Left lung (tissue), 10 donors: Measurements from ENCODE around the gene KDM3A. TPM values are rescaled to one million over a fixed set of nuclear protein-coding genes. Genes with fewer than 3 reads are reported as not detected.

ENCODE experiments used
- ATAC-seq: fragments of 200-7000 bp; cut with Tn5 transposase; one replicate; pipeline ENCODE4 v1.9.1; 2020; ENCODE audit warnings: moderate library complexity
- DNase-seq, 4 donors: peaks; one replicate each; pipeline ENCODE4 v3.0.0-alpha.2; 2013 to 2020
- H3K27ac ChIP-seq, 2 donors: fragments of 200-600 bp; sonication (generic) in 1 of 2; one replicate each; pipeline versions ENCODE4 v1.5.0 to v1.8.0; 2020 to 2021
- H3K27me3 ChIP-seq, 2 donors: fragments of 200-600 bp; sonication (generic) in 1 of 2; one replicate each; pipeline versions ENCODE4 v1.5.0 to v1.8.0; 2020 to 2021
- H3K36me3 ChIP-seq, 2 donors: fragments of 200-600 bp; sonication (generic) in 1 of 2; one replicate each; pipeline versions ENCODE4 v1.5.0 to v1.8.0; 2020 to 2021
- H3K4me1 ChIP-seq, 2 donors: fragments of 200-600 bp; one replicate each; pipeline ENCODE4 v1.8.0; 2021
- H3K4me3 ChIP-seq, 2 donors: fragments of 200-600 bp; sonication (generic) in 1 of 2; one replicate each; pipeline versions ENCODE4 v1.5.0 to v1.8.0; 2020 to 2021; ENCODE audit warnings: mild to moderate bottlenecking in 1 of 2
- H3K9me3 ChIP-seq, 2 donors: fragments of 200-600 bp; sonication (generic) in 1 of 2; one replicate each; pipeline versions ENCODE4 v1.5.0 to v1.8.0; 2020 to 2021
- intact Hi-C, 2 donors: fragments of 100-400 bp; cut with DNase I; formaldehyde crosslinking; loops; one replicate each; pipeline versions ENCODE4 v1.11.2 to v1.14.2; 2022
- polyA plus RNA-seq, 6 donors: library from polyadenylated mRNA; unstranded; fragments of 120-200 nt; gene quantifications; one replicate each; pipeline ENCODE4 v1.2.1, GENCODE V29; 2013; ENCODE audit not compliant: insufficient read length in 6 of 6
- total RNA-seq, 2 donors: library from RNA; stranded (reverse); fragmentation: NEBNext Ultra II Directional; extraction: Animal tissue kit (Norgen Biotek cat#: 25700); gene quantifications; one replicate each; pipeline ENCODE4 v1.2.1, GENCODE V29; 2021
- TF ChIP-seq, protein P1 (sequence below), 2 donors: fragments of 200-600 bp; sonication (generic) in 1 of 2; IDR thresholded peaks; one replicate each; pipeline versions ENCODE4 v1.5.0 to v1.8.0; 2021; ENCODE audit warnings: antibody characterized with exemption in 2 of 2
- donor health status: DM: no; HTN: yes; CAD: no.
- donor health status: DM: no; HTN: no; CAD: no.

The KDM3A gene
- total and polyA plus RNA-seq, 8 donors: 39.3 to 115 (median 73.8) TPM

DNA sequence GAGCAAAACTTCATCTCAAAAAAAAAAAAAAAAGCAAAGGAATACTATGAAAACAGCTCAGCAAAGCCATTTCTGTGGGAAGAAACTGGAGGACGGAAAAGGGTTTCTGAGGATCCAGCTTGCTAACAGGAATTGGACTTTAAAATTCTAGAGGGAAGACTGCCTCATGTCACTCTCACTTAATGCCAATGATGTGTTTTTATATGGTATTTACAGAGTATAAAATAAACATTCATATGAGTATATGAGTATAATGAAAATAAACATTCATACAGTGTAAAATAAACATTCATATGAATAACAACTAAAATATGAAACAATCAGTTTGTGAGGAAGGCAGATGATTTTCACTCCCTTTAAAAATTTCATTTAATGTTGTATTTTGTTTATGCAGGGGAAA is 78.2 kb downstream of the KDM3A start:
- TF ChIP-seq, protein P1, sequence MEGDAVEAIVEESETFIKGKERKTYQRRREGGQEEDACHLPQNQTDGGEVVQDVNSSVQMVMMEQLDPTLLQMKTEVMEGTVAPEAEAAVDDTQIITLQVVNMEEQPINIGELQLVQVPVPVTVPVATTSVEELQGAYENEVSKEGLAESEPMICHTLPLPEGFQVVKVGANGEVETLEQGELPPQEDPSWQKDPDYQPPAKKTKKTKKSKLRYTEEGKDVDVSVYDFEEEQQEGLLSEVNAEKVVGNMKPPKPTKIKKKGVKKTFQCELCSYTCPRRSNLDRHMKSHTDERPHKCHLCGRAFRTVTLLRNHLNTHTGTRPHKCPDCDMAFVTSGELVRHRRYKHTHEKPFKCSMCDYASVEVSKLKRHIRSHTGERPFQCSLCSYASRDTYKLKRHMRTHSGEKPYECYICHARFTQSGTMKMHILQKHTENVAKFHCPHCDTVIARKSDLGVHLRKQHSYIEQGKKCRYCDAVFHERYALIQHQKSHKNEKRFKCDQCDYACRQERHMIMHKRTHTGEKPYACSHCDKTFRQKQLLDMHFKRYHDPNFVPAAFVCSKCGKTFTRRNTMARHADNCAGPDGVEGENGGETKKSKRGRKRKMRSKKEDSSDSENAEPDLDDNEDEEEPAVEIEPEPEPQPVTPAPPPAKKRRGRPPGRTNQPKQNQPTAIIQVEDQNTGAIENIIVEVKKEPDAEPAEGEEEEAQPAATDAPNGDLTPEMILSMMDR (IDR thresholded peaks at IDR 0.05): no peak
- peaks cover 0 to 19% of the 10 kb centered on the region in 2 donors for H3K36me3 ChIP-seq
- no peaks in the 10 kb centered on the region for H3K4me1 ChIP-seq
- no peak overlapping the region for H3K4me3 ChIP-seq
- intact Hi-C loops: no loop called here
- H3K27ac ChIP-seq: peak overlapping the region in 1 of 2 donors; percentile 6
- H3K9me3 ChIP-seq: peaks cover 0 to 16% of the 10 kb centered on the region in 2 donors
- ATAC-seq (no peak), DNase-seq (peak in 2 of 4 donors; percentile 87)
- no peaks in the 10 kb centered on the region for H3K27me3 ChIP-seq

DNA sequence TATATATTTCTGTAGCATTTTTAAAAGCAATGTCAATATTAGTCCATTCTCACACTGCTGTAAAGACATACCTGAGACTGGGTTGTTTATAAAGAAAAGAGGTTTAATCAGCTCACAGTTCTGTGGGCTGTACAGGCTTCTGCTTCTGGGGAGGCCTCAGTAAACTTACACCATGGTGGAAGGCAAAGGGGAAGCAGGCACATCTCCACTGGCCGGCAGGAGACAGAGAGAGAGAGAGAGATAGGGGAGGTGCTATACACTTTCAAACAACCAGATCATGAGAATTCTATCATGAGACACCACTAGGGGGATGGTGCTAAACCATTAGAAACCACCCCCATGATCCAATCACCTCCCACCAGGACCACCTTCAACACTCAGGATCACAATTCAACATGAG is 79.0 kb downstream of the KDM3A start:
- H3K4me3 ChIP-seq: no peak overlapping the region
- TF ChIP-seq, protein P1 (IDR thresholded peaks at IDR 0.05): no peak
- H3K27ac ChIP-seq: no peak overlapping the region
- no peaks in the 10 kb centered on the region for H3K4me1 ChIP-seq
- no peaks in the 10 kb centered on the region for H3K27me3 ChIP-seq
- peaks cover 0 to 16% of the 10 kb centered on the region in 2 donors for H3K9me3 ChIP-seq
- no peak for ATAC-seq
- intact Hi-C loops: no loop called here
- no peak for DNase-seq
- peaks cover 0 to 19% of the 10 kb centered on the region in 2 donors for H3K36me3 ChIP-seq

GRCh38 chr2:86521922-86522321 is 80.8 kb downstream of the KDM3A start:
- ATAC-seq (no peak), DNase-seq (no peak)
- H3K4me3 ChIP-seq: no peak overlapping the region
- intact Hi-C loops: no loop called here
- no peaks in the 10 kb centered on the region for H3K4me1 ChIP-seq
- no peak overlapping the region for H3K27ac ChIP-seq
- no peaks in the 10 kb centered on the region for H3K27me3 ChIP-seq
- peaks cover 0 to 16% of the 10 kb centered on the region in 2 donors for H3K9me3 ChIP-seq
- H3K36me3 ChIP-seq: peaks cover 0 to 28% of the 10 kb centered on the region in 2 donors
- TF ChIP-seq, protein P1 (IDR thresholded peaks at IDR 0.05): no peak

GRCh38 chr2:86522711-86523110 is 81.5 kb downstream of the KDM3A start:
- H3K27ac ChIP-seq: no peak overlapping the region
- ATAC-seq: no peak

GRCh38 chr2:86523491-86523890 is 82.3 kb downstream of the KDM3A start:
- DNase-seq (no peak), ATAC-seq (no peak)
- Histone ChIP-seq H3K27ac (no peak overlapping the region), H3K36me3 (peaks cover 0 to 44% of the 10 kb centered on the region in 2 donors), H3K9me3 (peaks cover 0 to 16% of the 10 kb centered on the region in 2 donors), H3K4me3 (no peak overlapping the region), H3K4me1 (no peaks in the 10 kb centered on the region), H3K27me3 (no peaks in the 10 kb centered on the region)
- intact Hi-C loops: no loop called here
- TF ChIP-seq, protein P1 (IDR thresholded peaks at IDR 0.05): no peak

More at GRCh38 chr2:86522711-86523110, 81.5 kb downstream of the KDM3A start:
- TF ChIP-seq, protein P1 (IDR thresholded peaks at IDR 0.05): no peak
- peaks cover 0 to 36% of the 10 kb centered on the region in 2 donors for H3K36me3 ChIP-seq
- no peak overlapping the region for H3K4me3 ChIP-seq
- H3K4me1 ChIP-seq: no peaks in the 10 kb centered on the region
- H3K27me3 ChIP-seq: no peaks in the 10 kb centered on the region
- intact Hi-C loops: no loop called here
- H3K9me3 ChIP-seq: peaks cover 0 to 16% of the 10 kb centered on the region in 2 donors
- DNase-seq: no peak
